Chondrocyte (in vitro differentiated cells): ENCODE measurements around the gene LPCAT2. TPM values are rescaled to one million over a fixed set of nuclear protein-coding genes. Genes with fewer than 3 reads are reported as not detected.

Experiments
- DNase-seq: peaks from one replicate; pipeline ENCODE4 v3.0.0; 2021; ENCODE audit warnings: mixed read lengths, low spot score
- H3K27ac Mint-ChIP-seq: one replicate; pipeline ENCODE4 v1.8.0; 2021; ENCODE audit warnings: mild to moderate bottlenecking, moderate library complexity, mixed read lengths; ENCODE audit not compliant: unreplicated experiment
- H3K27me3 Mint-ChIP-seq: 2 replicates; pipeline ENCODE4 v1.8.0; 2021; ENCODE audit warnings: low read depth, mixed read lengths
- H3K36me3 Mint-ChIP-seq: 2 replicates; pipeline ENCODE4 v1.8.0; 2021; ENCODE audit warnings: low read depth, mixed read lengths
- H3K4me1 Mint-ChIP-seq: 2 replicates; pipeline ENCODE4 v1.8.0; 2021; ENCODE audit warnings: low read depth, mild to moderate bottlenecking, mixed read lengths
- H3K4me3 Mint-ChIP-seq: one replicate; pipeline ENCODE4 v1.8.0; 2021; ENCODE audit warnings: mild to moderate bottlenecking, moderate library complexity, mixed read lengths; ENCODE audit not compliant: unreplicated experiment
- H3K9me3 Mint-ChIP-seq: 2 replicates; pipeline ENCODE4 v1.8.0; 2021; ENCODE audit warnings: low read depth, mixed read lengths
- total RNA-seq: library from RNA; stranded (reverse); gene quantifications from 3 replicates; pipeline ENCODE4 v1.2.1, GENCODE V29; 2021
- TF ChIP-seq, protein P1 (sequence below): fragments of 200-600 bp; sonication (generic); IDR thresholded peaks from 2 replicates; pipeline ENCODE4 v1.5.0; 2021; ENCODE audit warnings: antibody characterized with exemption, mild to moderate bottlenecking, moderate library complexity

LPCAT2 gene
- total RNA-seq, 1 donor from 2014 or later = 17.4 TPM

DNA sequence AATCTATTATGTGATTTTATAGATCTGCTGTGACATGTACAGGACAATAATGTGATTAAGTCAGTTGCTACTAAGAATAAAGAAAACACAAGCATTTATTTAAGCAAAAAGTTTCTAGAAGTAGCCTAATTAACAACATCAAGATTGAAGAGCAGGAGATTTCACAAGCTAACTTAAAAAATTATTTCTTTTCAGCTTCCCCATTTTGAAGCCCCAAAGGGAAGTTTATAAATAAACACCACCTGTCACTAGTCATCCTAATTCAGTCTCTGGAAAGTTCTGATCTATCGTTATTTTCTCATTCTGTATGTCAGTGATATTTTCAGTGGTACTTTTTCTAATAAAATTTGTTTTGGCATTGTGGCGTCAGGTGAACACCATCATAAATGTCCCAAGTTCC lies 65.9 kb downstream of the LPCAT2 start:
- H3K27ac Mint-ChIP-seq = no peak overlapping the region
- no peaks in the 10 kb centered on the region for H3K9me3 Mint-ChIP-seq
- DNase-seq = no peak
- no peaks in the 10 kb centered on the region for H3K27me3 Mint-ChIP-seq
- TF ChIP-seq, protein P1, sequence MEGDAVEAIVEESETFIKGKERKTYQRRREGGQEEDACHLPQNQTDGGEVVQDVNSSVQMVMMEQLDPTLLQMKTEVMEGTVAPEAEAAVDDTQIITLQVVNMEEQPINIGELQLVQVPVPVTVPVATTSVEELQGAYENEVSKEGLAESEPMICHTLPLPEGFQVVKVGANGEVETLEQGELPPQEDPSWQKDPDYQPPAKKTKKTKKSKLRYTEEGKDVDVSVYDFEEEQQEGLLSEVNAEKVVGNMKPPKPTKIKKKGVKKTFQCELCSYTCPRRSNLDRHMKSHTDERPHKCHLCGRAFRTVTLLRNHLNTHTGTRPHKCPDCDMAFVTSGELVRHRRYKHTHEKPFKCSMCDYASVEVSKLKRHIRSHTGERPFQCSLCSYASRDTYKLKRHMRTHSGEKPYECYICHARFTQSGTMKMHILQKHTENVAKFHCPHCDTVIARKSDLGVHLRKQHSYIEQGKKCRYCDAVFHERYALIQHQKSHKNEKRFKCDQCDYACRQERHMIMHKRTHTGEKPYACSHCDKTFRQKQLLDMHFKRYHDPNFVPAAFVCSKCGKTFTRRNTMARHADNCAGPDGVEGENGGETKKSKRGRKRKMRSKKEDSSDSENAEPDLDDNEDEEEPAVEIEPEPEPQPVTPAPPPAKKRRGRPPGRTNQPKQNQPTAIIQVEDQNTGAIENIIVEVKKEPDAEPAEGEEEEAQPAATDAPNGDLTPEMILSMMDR = no peak
- no peaks in the 10 kb centered on the region for H3K4me1 Mint-ChIP-seq
- H3K4me3 Mint-ChIP-seq = no peak overlapping the region
- H3K36me3 Mint-ChIP-seq = peaks cover 3% of the 10 kb centered on the region

DNA sequence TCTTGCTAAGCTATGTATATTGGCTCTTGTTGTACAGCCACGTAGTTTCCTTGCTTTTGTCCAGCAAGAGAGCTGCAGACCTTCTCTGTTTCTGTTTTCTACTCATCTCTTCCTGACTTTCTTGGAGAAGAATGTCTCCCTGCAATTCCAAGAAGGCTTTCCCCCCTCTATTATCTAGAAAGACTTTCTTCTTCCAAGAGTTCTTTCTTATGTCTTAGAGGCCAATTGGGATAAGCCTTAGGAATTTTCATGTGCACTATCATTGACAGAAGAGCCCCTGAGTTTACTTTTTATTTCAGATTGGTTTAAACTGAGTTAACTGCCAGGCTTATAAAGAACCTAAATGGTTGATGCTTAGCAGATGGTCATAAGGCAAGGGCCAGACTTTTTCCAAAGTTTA lies 66.6 kb downstream of the LPCAT2 start:
- H3K9me3 Mint-ChIP-seq = no peaks in the 10 kb centered on the region
- no peak overlapping the region for H3K4me3 Mint-ChIP-seq
- H3K4me1 Mint-ChIP-seq = no peaks in the 10 kb centered on the region
- TF ChIP-seq, protein P1 = no peak
- H3K27me3 Mint-ChIP-seq = no peaks in the 10 kb centered on the region
- H3K27ac Mint-ChIP-seq = no peak overlapping the region
- peaks cover 6% of the 10 kb centered on the region for H3K36me3 Mint-ChIP-seq
- no peak for DNase-seq

DNA sequence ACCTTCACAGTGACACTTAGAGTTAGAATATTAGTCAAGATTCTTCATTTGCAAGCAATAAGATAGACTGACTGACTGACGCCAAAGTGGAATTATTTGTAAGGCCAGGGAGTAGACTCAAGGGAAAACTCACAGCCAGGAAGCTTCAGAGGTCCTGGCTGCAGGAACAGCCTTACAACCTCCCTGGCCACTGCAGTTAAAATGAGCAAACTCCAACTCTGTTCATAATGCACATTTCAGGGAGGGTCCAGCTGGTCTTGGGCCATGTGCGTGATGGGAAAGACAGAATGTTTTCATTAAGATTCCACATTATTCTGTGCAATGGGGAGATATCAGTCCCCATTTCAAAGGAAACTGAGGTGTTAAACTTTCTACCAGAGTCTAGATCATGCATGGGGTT lies 67.5 kb downstream of the LPCAT2 start:
- no peak overlapping the region for H3K4me3 Mint-ChIP-seq
- H3K4me1 Mint-ChIP-seq = no peaks in the 10 kb centered on the region
- TF ChIP-seq, protein P1 = no peak
- no peaks in the 10 kb centered on the region for H3K9me3 Mint-ChIP-seq
- no peaks in the 10 kb centered on the region for H3K27me3 Mint-ChIP-seq
- no peak for DNase-seq
- H3K36me3 Mint-ChIP-seq = peaks cover 8% of the 10 kb centered on the region
- H3K27ac Mint-ChIP-seq = no peak overlapping the region

DNA sequence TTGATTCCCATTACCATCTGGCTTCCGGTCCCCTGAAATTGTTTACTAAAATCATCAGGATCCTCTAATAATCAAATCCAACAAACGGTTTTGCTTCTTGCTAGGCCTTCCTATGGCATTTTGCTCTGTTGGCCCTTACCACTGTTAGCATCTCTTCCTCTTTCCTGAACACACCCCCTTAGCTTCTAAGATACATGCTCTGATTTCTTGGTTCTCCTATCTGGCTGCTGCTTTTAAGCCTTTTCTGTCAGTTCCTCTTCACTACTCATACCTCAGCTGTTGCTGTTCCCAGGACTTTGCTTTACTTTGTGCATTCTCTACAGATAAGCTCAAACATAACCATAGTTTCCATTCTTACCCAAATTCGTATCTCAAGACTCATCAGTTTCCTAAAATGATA lies 69.0 kb downstream of the LPCAT2 start:
- H3K36me3 Mint-ChIP-seq = peaks cover 10% of the 10 kb centered on the region
- TF ChIP-seq, protein P1 = no peak
- H3K4me1 Mint-ChIP-seq = no peaks in the 10 kb centered on the region
- no peak overlapping the region for H3K4me3 Mint-ChIP-seq
- no peak for DNase-seq
- H3K27ac Mint-ChIP-seq = no peak overlapping the region
- H3K9me3 Mint-ChIP-seq = no peaks in the 10 kb centered on the region
- no peaks in the 10 kb centered on the region for H3K27me3 Mint-ChIP-seq

DNA sequence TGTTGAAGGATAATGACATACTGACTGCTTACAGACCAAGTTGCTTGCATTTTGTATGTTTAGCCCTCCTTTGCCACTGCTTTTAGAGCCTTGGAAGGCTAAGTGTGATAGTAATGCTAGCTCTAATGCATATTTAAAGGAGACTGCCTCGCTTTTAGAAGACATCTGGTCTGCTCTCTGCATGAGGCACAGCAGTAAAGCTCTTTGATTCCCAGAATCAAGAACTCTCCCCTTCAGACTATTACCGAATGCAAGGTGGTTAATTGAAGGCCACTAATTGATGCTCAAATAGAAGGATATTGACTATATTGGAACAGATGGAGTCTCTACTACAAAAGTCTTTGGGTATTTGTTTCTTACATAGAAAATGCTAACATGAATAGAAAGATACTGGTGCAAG lies 76.8 kb downstream of the LPCAT2 start:
- peaks cover 4% of the 10 kb centered on the region for H3K36me3 Mint-ChIP-seq
- TF ChIP-seq, protein P1 = no peak
- H3K4me1 Mint-ChIP-seq = no peaks in the 10 kb centered on the region
- H3K27ac Mint-ChIP-seq = no peak overlapping the region
- no peak overlapping the region for H3K4me3 Mint-ChIP-seq
- H3K27me3 Mint-ChIP-seq = no peaks in the 10 kb centered on the region
- H3K9me3 Mint-ChIP-seq = no peaks in the 10 kb centered on the region
- DNase-seq = no peak
